Thyroid gland (tissue), 4 donors: ENCODE data around the gene TOR1B. TPM values are rescaled to one million over a fixed set of nuclear protein-coding genes. Genes with fewer than 3 reads are reported as not detected.
A peak's percentile ranks its signal among the peaks of the same experiment; 100 is the strongest.

Source experiments
- DNase-seq, 2 donors: peaks; one replicate each; pipeline ENCODE4 v3.0.0-alpha.2; 2019
- H3K27ac ChIP-seq, 3 donors: fragments of 200-600 bp; sonication (generic); 1 replicate in 2 of 3; 2 replicates in 1 of 3; pipeline ENCODE4 v1.5.1; 2016 to 2019; ENCODE audit warnings: mild to moderate bottlenecking in 1 of 3, moderate library complexity in 1 of 3
- H3K27me3 ChIP-seq: fragments of 200-600 bp; sonication (generic); one replicate; pipeline ENCODE4 v1.5.1; 2019
- H3K36me3 ChIP-seq, 2 donors: fragments of 200-600 bp; sonication (generic); one replicate each; pipeline ENCODE4 v1.5.1; 2016 to 2019
- H3K4me1 ChIP-seq, 2 donors: fragments of 200-600 bp; sonication (generic); one replicate each; pipeline ENCODE4 v1.5.1; 2017 to 2019
- H3K4me3 ChIP-seq, 3 donors: fragments of 200-600 bp; sonication (generic); replicated peaks in 1 of 3; 1 replicate in 2 of 3; 2 replicates in 1 of 3; pipeline ENCODE4 v1.5.1; 2016; ENCODE audit warnings: mild to moderate bottlenecking in 1 of 3
- H3K9me3 ChIP-seq: fragments of 200-600 bp; sonication (generic); one replicate; pipeline ENCODE4 v1.5.1; 2017
- POLR2A ChIP-seq, 2 donors: fragments of 450-650 bp; IDR thresholded peaks; one replicate each; pipeline ENCODE4 v1.6.1; 2017; ENCODE audit warnings: antibody characterized with exemption in 2 of 2, mild to moderate bottlenecking in 2 of 2, moderate library complexity in 1 of 2
- WGBS, 2 donors: methylation state at CpG; one replicate each; pipeline ENCODE4 v1.1.5; 2017; 5-methylcytosine and 5-hydroxymethylcytosine counted together
- intact Hi-C: fragments of 100-400 bp; cut with DNase I; formaldehyde crosslinking; loops from one replicate; pipeline ENCODE4 v1.15.1; 2023
- total RNA-seq, 4 donors: library from RNA; depleted of rRNA; stranded (reverse); fragments of >200 nt; gene quantifications; one replicate each; pipeline ENCODE4 v1.2.3, GENCODE V29; 2016
- TF ChIP-seq, protein P1 (sequence below), 6 experiments: fragments of 200-600 bp in 3 of 6; fragments of 450-650 bp in 3 of 6; sonication (generic) in 3 of 6; IDR thresholded peaks; one replicate each; pipeline ENCODE4 v1.5.1; 2016 to 2019; ENCODE audit warnings: antibody characterized with exemption in 6 of 6, mild to moderate bottlenecking in 2 of 6, inconsistent platforms in 1 of 6, moderate library complexity in 1 of 6

TOR1B gene
- total RNA-seq, 4 donors from 2014 or later: 25.2 to 36.3 (median 29.7) TPM

GRCh38 chr9:129822898-129823541 lies 20.0 kb downstream of the TOR1B start:
- Histone ChIP-seq H3K4me1 (peaks cover 6 to 7% of the 10 kb centered on the region in 2 donors), H3K27me3 (no peaks in the 10 kb centered on the region), H3K36me3 (peaks cover 19 to 22% of the 10 kb centered on the region in 2 donors), H3K4me3 (peak overlapping the region in 2 of 3 donors; percentile 10 to 94), H3K9me3 (no peaks in the 10 kb centered on the region), H3K27ac (peak overlapping the region in 1 of 3 donors; percentile 65)
- 18 to 24% methylated on average over 18 to 20 of the region's 26 CpGs for WGBS, 2 donors
- DNase-seq: peak in 1 of 2 donors; percentile 25
- TF ChIP-seq, protein P1, sequence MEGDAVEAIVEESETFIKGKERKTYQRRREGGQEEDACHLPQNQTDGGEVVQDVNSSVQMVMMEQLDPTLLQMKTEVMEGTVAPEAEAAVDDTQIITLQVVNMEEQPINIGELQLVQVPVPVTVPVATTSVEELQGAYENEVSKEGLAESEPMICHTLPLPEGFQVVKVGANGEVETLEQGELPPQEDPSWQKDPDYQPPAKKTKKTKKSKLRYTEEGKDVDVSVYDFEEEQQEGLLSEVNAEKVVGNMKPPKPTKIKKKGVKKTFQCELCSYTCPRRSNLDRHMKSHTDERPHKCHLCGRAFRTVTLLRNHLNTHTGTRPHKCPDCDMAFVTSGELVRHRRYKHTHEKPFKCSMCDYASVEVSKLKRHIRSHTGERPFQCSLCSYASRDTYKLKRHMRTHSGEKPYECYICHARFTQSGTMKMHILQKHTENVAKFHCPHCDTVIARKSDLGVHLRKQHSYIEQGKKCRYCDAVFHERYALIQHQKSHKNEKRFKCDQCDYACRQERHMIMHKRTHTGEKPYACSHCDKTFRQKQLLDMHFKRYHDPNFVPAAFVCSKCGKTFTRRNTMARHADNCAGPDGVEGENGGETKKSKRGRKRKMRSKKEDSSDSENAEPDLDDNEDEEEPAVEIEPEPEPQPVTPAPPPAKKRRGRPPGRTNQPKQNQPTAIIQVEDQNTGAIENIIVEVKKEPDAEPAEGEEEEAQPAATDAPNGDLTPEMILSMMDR (IDR thresholded peaks at IDR 0.05): no peak
- no peak for TF ChIP-seq POLR2A (IDR thresholded peaks at IDR 0.05)
- intact Hi-C loops: no loop called here

DNA sequence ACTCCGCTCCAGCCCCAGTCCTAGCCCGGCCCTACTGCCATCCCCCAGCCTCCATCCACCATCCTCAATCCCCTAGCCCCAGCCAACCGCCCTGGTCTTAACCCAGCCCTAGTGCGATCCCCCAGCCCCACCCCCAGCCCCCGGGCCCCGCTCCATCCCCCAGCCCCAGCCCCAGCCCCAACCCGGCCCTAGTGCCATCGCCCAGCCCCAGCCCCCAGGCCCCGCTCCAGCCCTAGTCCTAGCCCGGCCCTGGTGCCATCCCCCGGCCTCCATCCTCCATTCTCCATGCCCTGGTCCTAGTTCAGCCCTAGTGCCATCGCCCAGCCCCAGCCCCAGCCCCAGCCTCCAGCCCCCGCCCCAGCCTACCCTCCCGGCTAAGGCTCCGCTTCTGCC lies 20.6 kb downstream of the TOR1B start:
- no peaks in the 10 kb centered on the region for H3K9me3 ChIP-seq
- DNase-seq: no peak
- H3K27ac ChIP-seq: peak overlapping the region; percentile 10 to 65 (median 60)
- peaks cover 19 to 20% of the 10 kb centered on the region in 2 donors for H3K36me3 ChIP-seq
- intact Hi-C loops: no loop called here
- no peak for TF ChIP-seq POLR2A (IDR thresholded peaks at IDR 0.05)
- TF ChIP-seq, protein P1 (IDR thresholded peaks at IDR 0.05): no peak
- 0% methylated on average over 1 to 7 of the region's 15 CpGs for WGBS, 2 donors
- peaks cover 6 to 7% of the 10 kb centered on the region in 2 donors for H3K4me1 ChIP-seq
- H3K27me3 ChIP-seq: no peaks in the 10 kb centered on the region
- peak overlapping the region in 2 of 3 donors; percentile 68 to 94 for H3K4me3 ChIP-seq

- intact Hi-C loops: no loop called here
- DNase-seq: peak; percentile 93 to 96
- H3K4me3 ChIP-seq: peak within 1 kb of the TSS in 2 of 3 donors; percentile 68 to 94
- 10 to 11% methylated on average over 18 to 21 of the region's 47 CpGs for WGBS, 2 donors
- no peaks in the 10 kb centered on the region for H3K27me3 ChIP-seq
- H3K27ac ChIP-seq: peak within 1 kb of the TSS; percentile 10 to 65 (median 60)
- H3K9me3 ChIP-seq: no peaks in the 10 kb centered on the region
- peaks cover 22 to 25% of the 10 kb centered on the region in 2 donors for H3K36me3 ChIP-seq
- peaks cover 6 to 7% of the 10 kb centered on the region in 2 donors for H3K4me1 ChIP-seq
- TF ChIP-seq POLR2A (IDR thresholded peaks at IDR 0.05): peak in 1 of 2 donors; percentile 78
- TF ChIP-seq, protein P1 (IDR thresholded peaks at IDR 0.05): no peak
These were observed 21.1 kb downstream of the TOR1B start, which contains the start of gene TOR1A for GRCh38 chr9:129823935-129824601. TOR1A (minus strand) TSS chr9:129824136; CDS start chr9:129824085, 51 bp downstream.

DNA sequence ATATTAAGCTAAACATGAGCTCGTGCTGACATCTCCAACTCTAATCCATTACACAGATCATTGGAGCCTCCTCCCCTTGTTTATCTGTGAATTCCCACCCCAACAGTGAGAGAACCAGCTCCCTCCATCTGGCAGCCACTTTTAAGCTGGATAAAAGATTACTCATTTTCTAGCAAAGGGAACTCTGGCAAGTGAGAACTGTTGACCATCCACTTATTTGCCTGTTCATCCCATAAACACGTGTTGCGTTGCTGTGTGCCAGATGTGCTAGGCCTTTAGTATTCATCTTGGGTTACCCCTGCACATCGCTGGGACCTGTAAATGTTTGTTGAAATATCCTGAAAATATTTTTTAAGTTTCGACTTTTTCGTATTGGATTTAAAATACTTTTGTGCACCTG lies 23.4 kb downstream of the TOR1B start:
- WGBS, 2 donors: 88 to 94% methylated on average over 6 of the region's 6 CpGs
- Histone ChIP-seq H3K36me3 (peaks cover 35 to 40% of the 10 kb centered on the region in 2 donors), H3K4me3 (no peak overlapping the region), H3K4me1 (peaks cover 6 to 7% of the 10 kb centered on the region in 2 donors), H3K27me3 (no peaks in the 10 kb centered on the region), H3K9me3 (no peaks in the 10 kb centered on the region), H3K27ac (no peak overlapping the region)
- TF ChIP-seq POLR2A (IDR thresholded peaks at IDR 0.05): no peak
- TF ChIP-seq, protein P1 (IDR thresholded peaks at IDR 0.05): no peak
- intact Hi-C loops: no loop called here
- no peak for DNase-seq

DNA sequence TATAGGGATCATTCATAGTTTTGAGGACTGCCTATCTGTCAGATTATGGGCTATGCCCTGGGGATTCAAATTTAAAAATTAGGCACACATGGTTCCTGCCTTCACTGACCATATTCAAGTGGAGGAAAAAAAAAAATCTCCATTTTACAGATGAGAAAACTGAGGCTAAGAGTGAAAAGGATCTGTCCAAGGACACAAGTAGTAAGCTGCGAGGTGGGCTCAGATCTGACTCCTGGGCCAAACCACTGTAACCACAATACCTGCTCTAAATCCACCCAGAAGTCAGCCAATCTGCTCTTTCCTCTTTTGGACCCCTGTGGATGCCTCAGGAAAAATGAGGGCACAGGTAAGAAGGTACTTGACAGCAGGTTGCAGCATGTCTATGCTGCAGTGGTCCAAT lies 23.8 kb downstream of the TOR1B start:
- intact Hi-C loops: no loop called here
- no peak overlapping the region for H3K4me3 ChIP-seq
- peaks cover 6 to 7% of the 10 kb centered on the region in 2 donors for H3K4me1 ChIP-seq
- no peak for DNase-seq
- TF ChIP-seq POLR2A (IDR thresholded peaks at IDR 0.05): no peak
- TF ChIP-seq, protein P1 (IDR thresholded peaks at IDR 0.05): no peak
- H3K9me3 ChIP-seq: no peaks in the 10 kb centered on the region
- no peaks in the 10 kb centered on the region for H3K27me3 ChIP-seq
- H3K27ac ChIP-seq: no peak overlapping the region
- peaks cover 38 to 40% of the 10 kb centered on the region in 2 donors for H3K36me3 ChIP-seq
- 96 to 100% methylated on average over 1 of the region's 1 CpG for WGBS, 2 donors
